Endothelial cell (in vitro differentiated cells): ENCODE measurements around the gene PSMB7. TPM values are rescaled to one million over a fixed set of nuclear protein-coding genes. Genes with fewer than 3 reads are reported as not detected.
A peak's percentile ranks its signal among the peaks of the same experiment; 100 is the strongest.

Experiments
- DNase-seq: peaks from one replicate; pipeline ENCODE4 v3.0.0; 2021; ENCODE audit warnings: low spot score
- H3K27ac Mint-ChIP-seq: one replicate; pipeline ENCODE4 v1.8.0; 2021; ENCODE audit warnings: mixed read lengths, inconsistent platforms; ENCODE audit not compliant: unreplicated experiment
- H3K27me3 Mint-ChIP-seq: one replicate; pipeline ENCODE4 v1.8.0; 2021; ENCODE audit warnings: mild to moderate bottlenecking, moderate library complexity, mixed read lengths, inconsistent platforms; ENCODE audit not compliant: unreplicated experiment
- H3K36me3 Mint-ChIP-seq: one replicate; pipeline ENCODE4 v1.8.0; 2021; ENCODE audit warnings: mild to moderate bottlenecking, low read depth, mixed read lengths, inconsistent platforms; ENCODE audit not compliant: unreplicated experiment
- H3K4me1 Mint-ChIP-seq: one replicate; pipeline ENCODE4 v1.8.0; 2021; ENCODE audit warnings: mild to moderate bottlenecking, mixed read lengths, inconsistent platforms; ENCODE audit not compliant: unreplicated experiment
- H3K4me3 Mint-ChIP-seq: one replicate; pipeline ENCODE4 v1.8.0; 2021; ENCODE audit warnings: mild to moderate bottlenecking, mixed read lengths, inconsistent platforms; ENCODE audit not compliant: unreplicated experiment
- H3K9me3 Mint-ChIP-seq: one replicate; pipeline ENCODE4 v1.8.0; 2021; ENCODE audit warnings: mixed read lengths, inconsistent platforms; ENCODE audit not compliant: unreplicated experiment
- total RNA-seq: library from RNA; stranded (reverse); fragmentation: NEBNext Ultra II Directional; extraction: Animal tissue kit (Norgen Biotek cat#: 25700); gene quantifications from one replicate; pipeline ENCODE4 v1.2.1, GENCODE V29; 2021; ENCODE audit not compliant: unreplicated experiment
- TF ChIP-seq, protein P1 (sequence below): fragments of 200-600 bp; sonication (generic); IDR thresholded peaks from one replicate; pipeline ENCODE4 v1.5.0; 2021; ENCODE audit warnings: antibody characterized with exemption; ENCODE audit not compliant: unreplicated experiment

PSMB7 gene
- total RNA-seq, 1 donor from 2014 or later, result 180 TPM

DNA sequence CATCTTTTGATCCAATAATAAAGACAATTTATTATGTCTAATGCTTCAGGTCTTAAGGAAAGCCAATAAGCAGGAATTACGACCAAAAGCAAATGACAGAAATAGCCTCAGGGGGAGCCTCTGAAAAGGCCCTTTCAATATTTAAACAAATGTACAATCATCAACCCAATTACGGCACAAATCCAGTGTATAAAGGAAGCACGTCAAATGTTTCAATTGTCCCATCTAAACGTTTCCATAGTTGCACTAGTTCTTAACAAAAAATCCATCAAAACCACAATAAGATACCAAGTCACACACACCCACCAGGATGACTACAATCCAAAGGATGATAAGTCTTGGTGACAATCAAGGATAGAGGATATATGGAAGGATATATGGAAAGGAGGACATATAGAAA lies 41.9 kb downstream of the PSMB7 start:
- no peak overlapping the region for H3K4me3 Mint-ChIP-seq
- no peak for DNase-seq
- H3K27ac Mint-ChIP-seq, result no peak overlapping the region
- no peaks in the 10 kb centered on the region for H3K9me3 Mint-ChIP-seq
- no peaks in the 10 kb centered on the region for H3K27me3 Mint-ChIP-seq
- H3K36me3 Mint-ChIP-seq, result peaks cover 4% of the 10 kb centered on the region
- TF ChIP-seq, protein P1, sequence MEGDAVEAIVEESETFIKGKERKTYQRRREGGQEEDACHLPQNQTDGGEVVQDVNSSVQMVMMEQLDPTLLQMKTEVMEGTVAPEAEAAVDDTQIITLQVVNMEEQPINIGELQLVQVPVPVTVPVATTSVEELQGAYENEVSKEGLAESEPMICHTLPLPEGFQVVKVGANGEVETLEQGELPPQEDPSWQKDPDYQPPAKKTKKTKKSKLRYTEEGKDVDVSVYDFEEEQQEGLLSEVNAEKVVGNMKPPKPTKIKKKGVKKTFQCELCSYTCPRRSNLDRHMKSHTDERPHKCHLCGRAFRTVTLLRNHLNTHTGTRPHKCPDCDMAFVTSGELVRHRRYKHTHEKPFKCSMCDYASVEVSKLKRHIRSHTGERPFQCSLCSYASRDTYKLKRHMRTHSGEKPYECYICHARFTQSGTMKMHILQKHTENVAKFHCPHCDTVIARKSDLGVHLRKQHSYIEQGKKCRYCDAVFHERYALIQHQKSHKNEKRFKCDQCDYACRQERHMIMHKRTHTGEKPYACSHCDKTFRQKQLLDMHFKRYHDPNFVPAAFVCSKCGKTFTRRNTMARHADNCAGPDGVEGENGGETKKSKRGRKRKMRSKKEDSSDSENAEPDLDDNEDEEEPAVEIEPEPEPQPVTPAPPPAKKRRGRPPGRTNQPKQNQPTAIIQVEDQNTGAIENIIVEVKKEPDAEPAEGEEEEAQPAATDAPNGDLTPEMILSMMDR, result no peak
- peaks cover 28% of the 10 kb centered on the region for H3K4me1 Mint-ChIP-seq

DNA sequence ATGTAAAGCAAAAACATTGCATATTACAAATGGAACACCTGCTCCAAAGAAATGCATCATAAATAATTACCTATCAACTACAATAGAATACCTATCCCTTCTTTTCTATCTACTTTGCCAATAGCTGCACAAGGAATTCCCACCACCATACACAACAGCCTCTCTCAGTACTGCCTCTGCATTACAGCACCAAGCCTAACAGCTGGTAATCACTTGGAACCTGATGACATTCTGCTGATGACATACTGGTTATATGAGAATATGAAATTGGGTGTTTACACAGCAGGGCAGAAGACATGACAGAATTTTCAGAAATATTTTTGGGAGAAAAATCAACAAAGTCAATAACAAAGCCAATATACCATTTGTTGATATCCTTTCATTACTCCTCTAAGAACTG lies 43.2 kb downstream of the PSMB7 start:
- H3K4me3 Mint-ChIP-seq, result no peak overlapping the region
- no peaks in the 10 kb centered on the region for H3K27me3 Mint-ChIP-seq
- TF ChIP-seq, protein P1, result no peak

DNA sequence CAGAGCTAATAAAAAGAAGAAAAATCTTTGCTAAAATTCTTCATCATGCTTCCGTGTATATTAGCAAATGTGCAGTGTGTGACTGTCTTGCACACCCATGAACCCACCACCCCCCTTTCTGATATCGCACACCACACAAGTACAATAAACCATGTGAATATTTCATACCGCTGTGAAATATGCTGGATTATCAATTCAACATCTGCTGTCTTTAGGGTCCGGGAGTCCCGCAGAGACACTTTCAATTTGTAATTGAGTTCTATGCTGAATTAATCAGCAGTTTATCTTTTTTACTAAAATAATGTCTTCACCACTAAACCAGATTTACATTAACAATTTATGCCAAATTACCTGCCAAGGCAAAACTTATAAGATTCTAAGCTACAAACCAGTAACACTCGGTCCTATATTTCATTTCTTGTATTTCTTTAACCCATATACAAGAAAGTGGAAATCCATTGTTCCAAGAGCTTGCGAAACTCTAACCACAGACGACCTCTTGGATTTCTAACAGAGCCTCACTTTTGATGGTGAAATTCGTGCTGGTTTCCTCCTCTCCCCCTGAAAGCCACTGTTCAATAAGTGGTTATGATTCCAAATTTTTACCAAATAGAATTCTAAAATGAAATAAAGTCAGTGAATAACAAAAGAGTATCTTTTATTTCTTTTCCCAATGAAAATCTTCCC lies 44.2 kb downstream of the PSMB7 start:
- Mint-ChIP-seq H3K9me3 (no peaks in the 10 kb centered on the region), H3K27ac (peak overlapping the region; percentile 22), H3K27me3 (no peaks in the 10 kb centered on the region), H3K4me1 (peaks cover 28% of the 10 kb centered on the region), H3K4me3 (no peak overlapping the region), H3K36me3 (peaks cover 7% of the 10 kb centered on the region)
- DNase-seq, result no peak
- TF ChIP-seq, protein P1, result no peak

More for the DNA sequence above, 43.2 kb downstream of the PSMB7 start:
- DNase-seq, result no peak
- H3K36me3 Mint-ChIP-seq, result peaks cover 4% of the 10 kb centered on the region
- H3K4me1 Mint-ChIP-seq, result peaks cover 28% of the 10 kb centered on the region
- no peaks in the 10 kb centered on the region for H3K9me3 Mint-ChIP-seq
- no peak overlapping the region for H3K27ac Mint-ChIP-seq

DNA sequence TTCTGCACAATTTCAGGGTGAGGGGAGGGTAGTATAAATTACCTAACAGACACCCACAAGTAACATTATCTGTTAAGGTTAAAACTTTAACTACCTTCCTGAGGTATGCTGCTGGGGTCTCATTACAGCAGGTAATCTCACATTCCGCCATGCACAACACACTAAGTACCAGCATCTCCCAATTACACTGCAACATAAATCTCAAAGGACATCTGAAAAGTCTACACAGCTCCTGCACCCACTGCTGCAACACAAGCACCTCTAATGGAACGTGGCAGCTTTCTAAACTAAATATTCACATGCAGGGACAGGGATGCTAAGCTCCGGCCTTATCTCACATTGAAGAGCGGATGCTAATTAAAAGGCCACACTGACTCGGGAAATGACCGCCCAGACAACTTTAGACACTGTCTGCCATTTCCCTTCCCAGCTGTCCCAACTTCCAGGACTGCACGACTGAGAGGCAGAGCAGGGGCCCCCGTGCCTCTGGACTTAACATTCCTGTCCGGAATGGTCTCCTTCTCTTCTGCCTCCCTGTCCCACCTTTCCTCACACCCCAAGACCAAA lies 45.9 kb downstream of the PSMB7 start:
- H3K36me3 Mint-ChIP-seq, result peaks cover 11% of the 10 kb centered on the region
- H3K27ac Mint-ChIP-seq, result no peak overlapping the region
- H3K4me1 Mint-ChIP-seq, result peaks cover 28% of the 10 kb centered on the region
- no peaks in the 10 kb centered on the region for H3K9me3 Mint-ChIP-seq
- TF ChIP-seq, protein P1, result no peak
- no peak for DNase-seq
- H3K27me3 Mint-ChIP-seq, result peaks cover 1% of the 10 kb centered on the region
- H3K4me3 Mint-ChIP-seq, result no peak overlapping the region

DNA sequence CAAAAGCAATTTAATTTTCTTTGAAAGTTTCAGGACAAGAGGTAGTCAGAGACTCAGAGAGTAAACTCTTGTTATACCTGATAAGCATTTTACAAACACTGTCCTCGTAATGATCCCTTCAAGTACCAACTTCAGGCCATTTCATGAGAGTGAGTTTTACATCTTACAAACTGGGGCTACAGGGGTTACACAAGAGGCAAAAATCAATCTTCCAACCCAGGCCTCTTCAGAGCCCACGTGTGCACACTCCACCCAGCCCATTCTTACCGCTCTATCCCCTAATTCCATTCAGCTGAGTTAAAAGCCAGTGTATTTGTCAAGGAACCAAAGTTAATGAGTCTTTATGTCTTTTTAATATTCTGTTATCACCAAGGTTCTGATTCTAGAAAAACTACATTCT lies 46.5 kb downstream of the PSMB7 start:
- TF ChIP-seq, protein P1, result no peak
- Mint-ChIP-seq H3K4me1 (peaks cover 31% of the 10 kb centered on the region), H3K36me3 (peaks cover 7% of the 10 kb centered on the region), H3K27me3 (peaks cover 1% of the 10 kb centered on the region), H3K9me3 (no peaks in the 10 kb centered on the region), H3K4me3 (no peak overlapping the region), H3K27ac (no peak overlapping the region)
- no peak for DNase-seq
